GM12872 (cell line): Measurements from ENCODE around the gene IKZF3.

ENCODE experiments used
- TF ChIP-seq, protein P1 (sequence below): IDR thresholded peaks from 3 replicates; pipeline ENCODE4 v1.5.1; 2011; ENCODE audit warnings: low read depth, mild to moderate bottlenecking, low read length, moderate library complexity; ENCODE audit not compliant: insufficient read depth

Gene IKZF3

DNA sequence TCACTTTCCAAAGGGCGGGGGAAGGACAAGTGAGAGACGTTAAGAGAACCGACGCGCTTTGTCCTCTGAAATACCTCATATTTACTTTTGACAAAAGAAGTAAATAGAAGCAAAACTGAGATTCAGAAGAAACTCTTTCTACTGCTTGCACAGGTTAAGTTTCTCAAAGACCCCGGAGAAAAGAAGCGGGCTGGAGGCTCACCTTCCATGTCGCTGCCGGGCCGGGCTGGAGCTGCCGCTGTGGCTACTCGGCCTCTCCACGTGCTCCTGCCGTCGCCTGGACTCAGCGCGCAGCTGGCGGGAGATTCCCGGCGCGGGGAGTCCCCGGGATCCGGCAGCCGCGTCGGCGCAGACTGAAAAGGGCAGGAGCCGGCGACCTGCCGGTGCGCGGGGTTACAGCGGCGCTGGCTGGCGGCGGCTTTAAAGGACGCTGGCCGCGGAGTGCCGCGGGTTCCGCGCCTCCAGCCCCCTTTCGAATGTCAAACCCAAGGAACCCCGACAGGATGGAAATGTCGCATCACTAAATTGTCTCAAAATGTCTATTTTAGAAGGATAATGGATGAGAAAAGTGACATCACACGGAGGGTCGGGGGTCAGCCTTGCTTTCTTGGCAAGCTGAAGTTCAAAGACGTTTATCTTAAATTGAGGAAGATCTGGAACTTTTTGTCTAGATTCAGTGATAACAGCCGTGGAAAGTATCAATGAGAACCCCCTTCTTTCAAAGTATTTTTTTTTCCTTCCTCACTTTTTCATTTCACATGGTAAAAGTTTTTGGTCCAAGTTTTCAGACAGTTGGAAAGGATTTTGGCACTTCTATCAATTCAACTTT, at the start of gene IKZF3:
IKZF3 (minus strand) TSS at position 395 of the 829 bp plus-strand sequence; CDS start at position 209, 186 bp downstream.
- TF ChIP-seq, protein P1, sequence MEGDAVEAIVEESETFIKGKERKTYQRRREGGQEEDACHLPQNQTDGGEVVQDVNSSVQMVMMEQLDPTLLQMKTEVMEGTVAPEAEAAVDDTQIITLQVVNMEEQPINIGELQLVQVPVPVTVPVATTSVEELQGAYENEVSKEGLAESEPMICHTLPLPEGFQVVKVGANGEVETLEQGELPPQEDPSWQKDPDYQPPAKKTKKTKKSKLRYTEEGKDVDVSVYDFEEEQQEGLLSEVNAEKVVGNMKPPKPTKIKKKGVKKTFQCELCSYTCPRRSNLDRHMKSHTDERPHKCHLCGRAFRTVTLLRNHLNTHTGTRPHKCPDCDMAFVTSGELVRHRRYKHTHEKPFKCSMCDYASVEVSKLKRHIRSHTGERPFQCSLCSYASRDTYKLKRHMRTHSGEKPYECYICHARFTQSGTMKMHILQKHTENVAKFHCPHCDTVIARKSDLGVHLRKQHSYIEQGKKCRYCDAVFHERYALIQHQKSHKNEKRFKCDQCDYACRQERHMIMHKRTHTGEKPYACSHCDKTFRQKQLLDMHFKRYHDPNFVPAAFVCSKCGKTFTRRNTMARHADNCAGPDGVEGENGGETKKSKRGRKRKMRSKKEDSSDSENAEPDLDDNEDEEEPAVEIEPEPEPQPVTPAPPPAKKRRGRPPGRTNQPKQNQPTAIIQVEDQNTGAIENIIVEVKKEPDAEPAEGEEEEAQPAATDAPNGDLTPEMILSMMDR, result peak; percentile 49

DNA sequence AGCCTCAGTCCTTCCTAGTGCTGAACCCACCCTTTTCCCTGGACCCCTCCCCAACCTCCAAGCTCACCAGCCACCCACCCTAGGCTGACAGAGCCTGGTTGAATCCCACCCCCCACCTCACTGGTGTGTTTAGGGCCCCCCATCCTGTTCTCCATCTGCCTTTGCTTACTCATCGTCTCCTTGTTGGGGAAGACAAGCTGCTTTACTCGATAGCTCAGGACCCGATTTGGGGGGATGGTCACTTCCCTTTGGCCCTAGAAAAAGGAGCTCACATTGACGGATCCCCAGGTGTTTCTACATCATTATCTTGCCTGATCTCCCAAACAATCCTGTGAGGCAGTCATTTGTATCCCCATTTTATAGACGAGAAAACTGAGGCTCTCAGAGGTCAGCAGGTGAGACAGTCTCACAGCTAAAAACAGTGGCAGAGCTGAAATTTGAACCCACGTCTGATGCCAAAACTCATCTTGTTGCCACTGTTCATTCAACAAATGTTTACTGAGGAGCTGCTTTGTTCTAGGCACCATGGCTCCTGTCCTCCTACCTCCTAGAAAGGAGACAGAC, 44.8 kb upstream of the IKZF3 start:
- TF ChIP-seq, protein P1, result no peak

DNA sequence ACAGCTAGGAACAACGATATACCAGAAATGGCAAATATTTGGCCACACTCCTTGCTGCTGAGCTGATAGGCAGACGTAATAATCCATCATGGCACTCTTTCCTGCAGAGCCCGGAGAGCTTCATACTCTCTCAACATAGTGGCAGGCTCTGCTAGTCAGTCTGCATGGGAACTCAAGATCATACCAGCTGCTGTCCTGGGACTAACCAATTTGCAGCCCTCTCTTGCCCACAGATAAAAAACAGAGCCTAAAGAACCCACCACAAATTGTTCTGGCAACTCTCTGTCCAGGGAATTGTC, 40.8 kb upstream of the IKZF3 start:
- TF ChIP-seq, protein P1, result no peak

DNA sequence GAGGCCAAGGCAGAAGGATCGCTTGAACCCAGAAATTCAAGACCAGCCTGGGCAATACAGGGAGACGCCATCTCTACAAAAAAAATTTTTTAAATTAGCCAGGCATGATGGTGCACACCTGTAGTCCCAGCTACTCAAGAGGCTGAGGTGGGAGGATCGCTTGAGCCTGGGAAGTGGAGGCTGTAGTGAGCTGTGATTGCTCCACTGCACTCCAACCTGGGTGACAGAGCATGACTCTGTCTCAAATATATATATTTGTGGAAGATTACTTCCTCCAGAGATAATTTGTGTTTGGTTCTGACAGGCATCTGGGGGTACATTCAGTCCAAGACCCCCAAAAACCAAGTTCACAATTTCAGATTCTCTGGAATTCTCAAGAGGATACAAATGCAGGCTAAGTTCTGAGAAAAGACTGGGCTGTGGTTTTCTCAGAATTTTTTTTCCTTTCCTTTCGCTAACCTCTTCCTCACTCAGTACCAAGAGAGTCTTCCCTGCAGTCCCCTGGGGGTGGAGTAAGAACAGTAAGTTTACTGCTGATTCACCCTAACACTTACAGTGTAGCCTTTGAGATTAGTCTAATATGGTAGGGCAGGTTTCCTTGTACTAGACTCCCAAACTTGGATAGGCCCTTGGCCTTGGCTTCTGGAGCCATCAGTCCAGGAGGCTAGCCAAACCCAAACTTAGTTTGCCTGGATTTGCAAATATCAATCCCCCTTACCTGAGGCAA, 39.2 kb upstream of the IKZF3 start:
- TF ChIP-seq, protein P1, result no peak

DNA sequence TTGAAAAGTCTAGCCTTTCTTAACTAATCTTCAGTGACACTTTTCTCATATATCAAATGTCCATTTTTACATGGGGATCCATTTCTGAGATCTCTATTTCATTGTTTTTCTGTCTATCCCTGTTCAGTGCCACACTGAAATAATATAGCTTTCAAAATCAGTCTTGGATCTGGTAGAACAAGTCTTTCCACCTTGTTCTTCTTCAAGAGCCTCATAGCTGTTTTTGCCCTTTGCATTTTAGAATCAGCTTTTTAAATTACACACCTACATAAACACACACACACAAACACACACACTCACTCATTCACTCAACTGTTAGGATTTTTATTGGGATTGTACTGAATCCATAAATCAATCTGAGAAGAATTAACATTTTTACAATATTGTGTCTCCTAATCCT, 35.1 kb upstream of the IKZF3 start:
- TF ChIP-seq, protein P1, result no peak

DNA sequence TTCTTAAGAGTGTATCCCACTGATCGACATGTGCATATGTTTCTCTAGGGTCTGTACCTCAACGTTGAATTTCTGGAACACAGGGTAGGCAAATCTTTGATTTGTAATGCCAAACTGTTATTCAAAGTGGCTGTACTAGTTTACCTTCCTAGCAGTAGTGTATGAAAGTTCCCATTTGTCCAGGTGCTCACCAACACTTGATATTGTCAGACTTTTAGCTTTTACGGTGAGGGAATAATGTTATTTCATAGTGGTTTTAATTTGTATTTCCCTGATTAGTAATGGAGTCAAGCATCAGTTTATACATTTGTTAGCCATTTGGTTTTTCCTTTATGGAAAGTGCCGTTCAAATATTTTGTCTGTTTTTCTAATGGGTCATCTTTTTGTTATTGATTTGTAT, 34.0 kb upstream of the IKZF3 start:
- TF ChIP-seq, protein P1, result no peak

DNA sequence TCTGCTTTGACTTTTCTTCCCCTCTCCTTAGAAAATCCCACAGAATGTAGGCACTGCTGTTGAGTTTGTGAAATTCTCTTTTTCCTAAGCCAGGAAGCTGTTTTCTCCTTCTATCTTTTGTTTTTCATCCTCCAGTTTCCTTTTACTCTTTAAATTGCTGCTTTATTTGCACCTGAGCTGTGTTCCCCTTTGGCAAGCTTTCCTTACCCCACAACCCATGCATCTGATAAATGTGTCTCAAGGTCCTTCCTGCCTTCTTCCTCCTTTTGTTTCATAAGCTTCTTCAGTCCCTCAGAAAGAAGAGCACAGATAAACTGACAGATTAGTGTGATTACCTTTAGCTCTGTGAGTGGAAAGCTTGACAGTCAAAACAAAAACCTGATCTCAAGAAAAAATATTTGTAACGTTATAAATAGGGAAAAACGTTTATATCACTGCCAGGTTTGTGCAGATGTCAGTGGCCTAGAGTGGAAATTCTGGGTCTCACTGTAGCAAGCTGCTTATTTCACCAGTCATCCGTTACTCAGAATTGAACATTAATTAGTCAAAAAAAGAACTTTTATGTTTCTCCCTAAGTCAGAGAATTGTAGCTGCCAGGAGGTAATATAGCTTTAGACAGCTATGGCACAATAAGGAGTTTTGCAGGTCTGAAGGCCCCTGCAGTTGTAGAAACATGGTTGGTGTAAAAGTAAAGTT, 30.7 kb upstream of the IKZF3 start:
- TF ChIP-seq, protein P1, result no peak
